HG02610 (cell line): Measurements from ENCODE around the gene GMPR.

Experiments used
- ATAC-seq: cut with Tn5 transposase; IDR thresholded peaks from one replicate; pipeline ENCODE4 v1.9.1; 2021; ENCODE audit warnings: mild to moderate bottlenecking, moderate library complexity; ENCODE audit not compliant: unreplicated experiment

Gene GMPR

GRCh38 chr6:16296061-16296670 lies 57.8 kb downstream of the GMPR start:
- no peak for ATAC-seq

GRCh38 chr6:16299861-16300260 lies 61.5 kb downstream of the GMPR start:
- ATAC-seq: no peak

- ATAC-seq: no peak
Measured at GRCh38 chr6:16301511-16301910, 63.1 kb downstream of the GMPR start.

- no peak for ATAC-seq
Measured at GRCh38 chr6:16302721-16303552, 64.5 kb downstream of the GMPR start.

- ATAC-seq: peak; percentile 93
Measured at GRCh38 chr6:16305246-16305725, 66.9 kb downstream of the GMPR start.

- ATAC-seq: peak; percentile 4
Measured at GRCh38 chr6:16305788-16306187, 67.4 kb downstream of the GMPR start.

- ATAC-seq: no peak
Measured at GRCh38 chr6:16306334-16306733, 67.9 kb downstream of the GMPR start.

GRCh38 chr6:16311763-16312162 lies 73.4 kb downstream of the GMPR start:
- no peak for ATAC-seq

GRCh38 chr6:16313732-16314131 lies 75.3 kb downstream of the GMPR start:
- ATAC-seq: no peak

GRCh38 chr6:16314296-16314695 lies 75.9 kb downstream of the GMPR start:
- no peak for ATAC-seq

- no peak for ATAC-seq
Measured at GRCh38 chr6:16316741-16317251, 78.4 kb downstream of the GMPR start.

- ATAC-seq: no peak
Measured at GRCh38 chr6:16318538-16318937, 80.2 kb downstream of the GMPR start.

GRCh38 chr6:16318953-16319720 lies 80.8 kb downstream of the GMPR start:
- no peak for ATAC-seq

- ATAC-seq: peak; percentile 67
Measured at GRCh38 chr6:16319813-16320532, 81.6 kb downstream of the GMPR start.

GRCh38 chr6:16320533-16321340 lies 82.3 kb downstream of the GMPR start:
- no peak for ATAC-seq

GRCh38 chr6:16321341-16321710 lies 82.9 kb downstream of the GMPR start:
- ATAC-seq: no peak

GRCh38 chr6:16321826-16322225 lies 83.4 kb downstream of the GMPR start:
- no peak for ATAC-seq

- ATAC-seq: peak; percentile 89
Measured at GRCh38 chr6:16322666-16323312, 84.4 kb downstream of the GMPR start.

GRCh38 chr6:16324184-16324583 lies 85.8 kb downstream of the GMPR start:
- no peak for ATAC-seq
